NCI-H2107 treated with DMSO at 0.1 percent for 48 hours (cell line): ENCODE measurements around the gene CAPN5.

Experiments
- DNase-seq: peaks from one replicate; lab custom pipeline; 2025; ENCODE audit not compliant: unreplicated experiment; lab: John Stamatoyannopoulos, UW

The CAPN5 gene

GRCh38 chr11:77129842-77130756 lies 63.3 kb downstream of the CAPN5 start:
- no peak for DNase-seq

GRCh38 chr11:77130763-77131513 lies 64.2 kb downstream of the CAPN5 start:
- DNase-seq: no peak

GRCh38 chr11:77131560-77131959 lies 64.8 kb downstream of the CAPN5 start:
- no peak for DNase-seq

- no peak for DNase-seq
Measured at GRCh38 chr11:77135069-77135468, 68.3 kb downstream of the CAPN5 start.

GRCh38 chr11:77136074-77136473 lies 69.3 kb downstream of the CAPN5 start:
- DNase-seq: no peak

- DNase-seq: no peak
Measured at GRCh38 chr11:77136784-77137420, 70.1 kb downstream of the CAPN5 start.

GRCh38 chr11:77137421-77137820 lies 70.7 kb downstream of the CAPN5 start:
- no peak for DNase-seq

- DNase-seq: no peak
Measured at GRCh38 chr11:77138106-77138649, 71.4 kb downstream of the CAPN5 start.

- no peak for DNase-seq
Measured at GRCh38 chr11:77139201-77139600, 72.4 kb downstream of the CAPN5 start.

- no peak for DNase-seq
Measured at GRCh38 chr11:77140231-77140851, 73.6 kb downstream of the CAPN5 start.

GRCh38 chr11:77141034-77141433 lies 74.3 kb downstream of the CAPN5 start:
- DNase-seq: no peak

GRCh38 chr11:77141475-77141874 lies 74.7 kb downstream of the CAPN5 start:
- DNase-seq: no peak

GRCh38 chr11:77142091-77142975 lies 75.6 kb downstream of the CAPN5 start:
- DNase-seq: no peak

GRCh38 chr11:77143405-77144020 lies 76.7 kb downstream of the CAPN5 start:
- no peak for DNase-seq

- DNase-seq: no peak
Measured at GRCh38 chr11:77144196-77144856, 77.6 kb downstream of the CAPN5 start.

GRCh38 chr11:77144857-77145428 lies 78.2 kb downstream of the CAPN5 start:
- DNase-seq: no peak

- DNase-seq: peak; percentile 15
Measured at GRCh38 chr11:77146261-77147035, 79.7 kb downstream of the CAPN5 start.

GRCh38 chr11:77147036-77147315 lies 80.2 kb downstream of the CAPN5 start:
- DNase-seq: no peak
